HepG2 (cell line): ENCODE results near the gene CSTF2. TPM values are rescaled to one million over a fixed set of nuclear protein-coding genes. Genes with fewer than 3 reads are reported as not detected.

Experiments used
- ATAC-seq: fragments of 200-7000 bp; cut with Tn5 transposase; 3 replicates; pipeline ENCODE4 v1.9.1; 2020; ENCODE audit warnings: mild to moderate bottlenecking, moderate library complexity
- BruUV-seq: library from RNA; stranded (reverse); fragments of 400-500 nt; replicated peaks from 2 replicates; lab custom pipeline; 2021; lab: Mats Ljungman, UMichigan
- CTCF ChIA-PET: fragments of 300-600 bp; formaldehyde crosslinking; extraction: SDS; loops from one replicate; lab custom pipeline; 2021; ENCODE audit warnings: low total read pairs, inconsistent platforms, low intra/inter-chr PET ratio; lab: Yijun Ruan, JAX
- POLR2A ChIA-PET: fragments of 350-600 bp; sonication (Branson Sonifier 250); formaldehyde crosslinking; loops from one replicate; lab custom pipeline; 2020; ENCODE audit warnings: antibody characterized with exemption, inconsistent platforms; lab: Yijun Ruan, JAX
- DNase-seq: peaks from one replicate; pipeline ENCODE4 v3.0.0-alpha.2; 2015; ENCODE audit warnings: low spot score
- FAIRE-seq: peaks from 3 replicates; lab custom pipeline; 2011; peaks lifted over from hg19 to GRCh38; lab: Jason Lieb, UNC
- H2AFZ ChIP-seq: one replicate; pipeline ENCODE4 v1.6.1; 2011; ENCODE audit warnings: low read length, inconsistent platforms
- H3K27ac ChIP-seq: fragments of 300-600 bp; 3 replicates; pipeline ENCODE4 v1.8.0; 2011; ENCODE audit warnings: mixed run types, mild to moderate bottlenecking, mixed read lengths, low read length, inconsistent platforms; ENCODE audit not compliant: insufficient read depth; ENCODE audit errors: extremely low read length
- H3K27me3 ChIP-seq, 2 experiments: fragments of 200-600 bp in 1 of 2; 2 replicates in 1 of 2; 3 replicates in 1 of 2; pipeline versions ENCODE4 v1.6.0 to v1.8.0; 2011; ENCODE audit warnings: low read length in 2 of 2, mild to moderate bottlenecking in 2 of 2, moderate library complexity in 2 of 2, inconsistent platforms in 1 of 2; ENCODE audit not compliant: insufficient read depth in 2 of 2, control insufficient read depth in 1 of 2
- H3K36me3 ChIP-seq, 2 experiments: fragments of 200-600 bp in 1 of 2; replicated peaks in 1 of 2; 2 replicates in 1 of 2; 3 replicates in 1 of 2; pipeline versions ENCODE4 v1.5.1 to v1.8.0; 2011; ENCODE audit warnings: low read length in 2 of 2, inconsistent platforms in 1 of 2; ENCODE audit not compliant: insufficient read depth in 2 of 2, control insufficient read depth in 1 of 2
- H3K4me1 ChIP-seq: 2 replicates; pipeline ENCODE4 v1.5.1; 2012; ENCODE audit warnings: low read length, inconsistent platforms; ENCODE audit not compliant: insufficient read depth
- H3K4me2 ChIP-seq: 2 replicates; pipeline ENCODE4 v1.6.0; 2011; ENCODE audit warnings: low read depth, low read length, inconsistent platforms
- H3K4me3 ChIP-seq, 3 experiments: fragments of 200-600 bp in 1 of 3; sonication (generic), shearing (Covaris generic) in 1 of 3; replicated peaks in 1 of 3; 2 replicates each; pipeline ENCODE4 v1.5.1; 2011 to 2016; ENCODE audit warnings: low read length in 3 of 3, inconsistent platforms in 2 of 3, low read depth in 2 of 3, mild to moderate bottlenecking in 2 of 3, control low read depth in 1 of 3, mixed read lengths in 1 of 3; ENCODE audit not compliant: insufficient read depth in 1 of 3
- H3K79me2 ChIP-seq: one replicate; pipeline ENCODE4 v1.6.1; 2011; ENCODE audit warnings: low read length, inconsistent platforms; ENCODE audit not compliant: insufficient read depth
- H3K9ac ChIP-seq: 2 replicates; pipeline ENCODE4 v1.6.0; 2011; ENCODE audit warnings: mild to moderate bottlenecking, low read depth, low read length, inconsistent platforms; ENCODE audit not compliant: insufficient read depth
- H3K9me3 ChIP-seq: 2 replicates; pipeline ENCODE4 v1.5.1; 2012; ENCODE audit warnings: mild to moderate bottlenecking, low read length
- H4K20me1 ChIP-seq: 2 replicates; pipeline ENCODE4 v1.6.0; 2011; ENCODE audit warnings: inconsistent platforms, mild to moderate bottlenecking, low read length, moderate library complexity; ENCODE audit not compliant: insufficient read depth
- CEBPB ChIP-seq: IDR thresholded peaks from 2 replicates; pipeline ENCODE4 v1.6.1; 2011; ENCODE audit warnings: low read depth, low read length, improper control_type of control experiment, borderline replicate concordance
- CEBPG ChIP-seq: IDR thresholded peaks from 2 replicates; pipeline ENCODE4 v1.6.1; 2016
- KLF12 ChIP-seq: sonication (generic); formaldehyde crosslinking; IDR thresholded peaks from 2 replicates; pipeline ENCODE4 v1.4.0; 2020; ENCODE audit warnings: missing genetic modification reagents, borderline replicate concordance
- PCBP2 ChIP-seq: fragments of 200-400 bp; formaldehyde crosslinking; optimal IDR thresholded peaks from 2 replicates; pipeline ENCODE3; 2018; ENCODE audit warnings: low read length, low read depth; ENCODE audit not compliant: poor library complexity, severe bottlenecking
- SP5 ChIP-seq: IDR thresholded peaks from 2 replicates; pipeline ENCODE4 v1.6.1; 2016; ENCODE audit warnings: low read depth, borderline replicate concordance
- TFAP4 ChIP-seq: sonication (generic); IDR thresholded peaks from 2 replicates; pipeline ENCODE4 v1.6.1; 2016; ENCODE audit warnings: low read depth, borderline replicate concordance
- ZNF614 ChIP-seq: IDR thresholded peaks from 2 replicates; pipeline ENCODE4 v1.6.1; 2018; ENCODE audit warnings: missing biosample characterization, missing genetic modification reagents, inconsistent platforms, borderline replicate concordance
- WGBS: methylation state at CpG from one replicate; pipeline ENCODE4 v1.1.6; 2017; ENCODE audit warnings: low lambda C conversion rate; 5-methylcytosine and 5-hydroxymethylcytosine counted together
- in situ Hi-C: cut with HindIII; loops from 2 replicates; pipeline ENCODE4 v1.10.0; 2017; ENCODE audit warnings: low pct_unique_long_range_greater_than_20kb; ENCODE audit not compliant: extremely low pct_ligation_motif_present
- intact Hi-C: fragments of 100-400 bp; cut with micrococcal nuclease; formaldehyde crosslinking; loops from one replicate; pipeline ENCODE4 v1.10.0; 2022; ENCODE audit not compliant: unreplicated experiment
- polyA plus RNA-seq, 8 experiments: library from polyadenylated mRNA; depleted of rRNA in 3 of 8; stranded (reverse) in 7 of 8; unstranded in 1 of 8; fragments of >200 nt; fragmentation: Illumina TruSeq in 4 of 8; extraction: Trizol in 4 of 8; gene quantifications; 2 replicates each; pipeline versions ENCODE4 v1.2.1 to v1.2.3, GENCODE V29; 2011 to 2016; ENCODE audit warnings: low read depth in 4 of 8, missing spikeins in 1 of 8, mixed read lengths in 1 of 8; ENCODE audit not compliant: insufficient read depth in 1 of 8
- total RNA-seq, 5 experiments: library from RNA; depleted of rRNA; stranded (reverse); fragments of >200 nt; fragmentation: Illumina TruSeq; extraction: Trizol; gene quantifications; 2 replicates each; pipeline ENCODE4 v1.2.3, GENCODE V29; 2016; ENCODE audit warnings: low read depth in 1 of 5

Gene CSTF2
- total and polyA plus RNA-seq, 2 of the 13 experiments (the other 11 are each of a cell fraction or from before 2014, with no cell fraction given), result 19.7 to 26.7 TPM

- no peak for TF ChIP-seq SP5 (CRISPR knock-in tag)
- no peak for TF ChIP-seq PCBP2
- no peak for TF ChIP-seq KLF12
- TF ChIP-seq, all 625 proteins: peak for 0
These were observed 32.6 kb downstream of the CSTF2 start (continued) for GRCh38 chrX:100852810-100853209.

- no TSS peak for BruUV-seq
- Histone ChIP-seq H3K27me3 (no peaks in the 10 kb centered on the region), H3K36me3 (no peaks in the 10 kb centered on the region), H3K4me2 (no peak overlapping the region; the same call in 1 of the 2 replicates), H2AFZ (no peak overlapping the region), H3K27ac (no peak overlapping the region), H3K4me1 (no peaks in the 10 kb centered on the region), H3K9me3 (no peaks in the 10 kb centered on the region), H3K4me3 (no peak overlapping the region), H3K9ac (no peak overlapping the region), H4K20me1 (no peaks in the 10 kb centered on the region), H3K79me2 (no peaks in the 10 kb centered on the region)
- intact Hi-C loops (no loop called here), in situ Hi-C loops (no loop called here)
- FAIRE-seq (no peak), DNase-seq (no peak), ATAC-seq (no peak)
- ChIA-PET CTCF (no interaction called here), POLR2A (no interaction called here)
- 0% methylated on average over 3 of the region's 6 CpGs for WGBS
- no peak for TF ChIP-seq ZNF614 (CRISPR knock-in tag)
- TF ChIP-seq CEBPG, result 0 out of 2 replicates have a peak, but pooled peaks have one; percentile 17
- TF ChIP-seq TFAP4, result peak; percentile 30; the same call in 1 of the 2 replicates
- peak; percentile 26; the same call in 1 of the 2 replicates for TF ChIP-seq CEBPB
These were observed 43.2 kb downstream of the CSTF2 start for GRCh38 chrX:100863326-100863864.
